Chondrocyte (in vitro differentiated cells): ENCODE measurements around the gene MBP. TPM values are rescaled to one million over a fixed set of nuclear protein-coding genes. Genes with fewer than 3 reads are reported as not detected.

Experiments
- DNase-seq: peaks from one replicate; pipeline ENCODE4 v3.0.0; 2021; ENCODE audit warnings: mixed read lengths, low spot score
- H3K27ac Mint-ChIP-seq: one replicate; pipeline ENCODE4 v1.8.0; 2021; ENCODE audit warnings: mild to moderate bottlenecking, moderate library complexity, mixed read lengths; ENCODE audit not compliant: unreplicated experiment
- H3K27me3 Mint-ChIP-seq: 2 replicates; pipeline ENCODE4 v1.8.0; 2021; ENCODE audit warnings: low read depth, mixed read lengths
- H3K36me3 Mint-ChIP-seq: 2 replicates; pipeline ENCODE4 v1.8.0; 2021; ENCODE audit warnings: low read depth, mixed read lengths
- H3K4me1 Mint-ChIP-seq: 2 replicates; pipeline ENCODE4 v1.8.0; 2021; ENCODE audit warnings: low read depth, mild to moderate bottlenecking, mixed read lengths
- H3K4me3 Mint-ChIP-seq: one replicate; pipeline ENCODE4 v1.8.0; 2021; ENCODE audit warnings: mild to moderate bottlenecking, moderate library complexity, mixed read lengths; ENCODE audit not compliant: unreplicated experiment
- H3K9me3 Mint-ChIP-seq: 2 replicates; pipeline ENCODE4 v1.8.0; 2021; ENCODE audit warnings: low read depth, mixed read lengths
- CTCF ChIP-seq: fragments of 200-600 bp; sonication (generic); IDR thresholded peaks from 2 replicates; pipeline ENCODE4 v1.5.0; 2021; ENCODE audit warnings: antibody characterized with exemption, mild to moderate bottlenecking, moderate library complexity
- total RNA-seq: library from RNA; stranded (reverse); gene quantifications from 3 replicates; pipeline ENCODE4 v1.2.1, GENCODE V29; 2021

Gene MBP
- total RNA-seq, 1 donor from 2014 or later, result 15.9 TPM

GRCh38 chr18:77119851-77120491 is 12.6 kb downstream of the MBP start:
- Mint-ChIP-seq H3K27ac (no peak overlapping the region), H3K4me1 (peaks cover 20% of the 10 kb centered on the region), H3K4me3 (no peak overlapping the region), H3K36me3 (no peaks in the 10 kb centered on the region), H3K9me3 (no peaks in the 10 kb centered on the region), H3K27me3 (no peaks in the 10 kb centered on the region)
- TF ChIP-seq CTCF, result no peak
- peak; percentile 61 for DNase-seq

GRCh38 chr18:77119101-77119850 is 13.3 kb downstream of the MBP start:
- DNase-seq, result peak; percentile 79
- Mint-ChIP-seq H3K27me3 (no peaks in the 10 kb centered on the region), H3K27ac (no peak overlapping the region), H3K9me3 (no peaks in the 10 kb centered on the region), H3K36me3 (no peaks in the 10 kb centered on the region), H3K4me3 (no peak overlapping the region), H3K4me1 (peaks cover 20% of the 10 kb centered on the region)
- no peak for TF ChIP-seq CTCF

GRCh38 chr18:77118256-77119090 is 14.1 kb downstream of the MBP start:
- no peak for TF ChIP-seq CTCF
- Mint-ChIP-seq H3K4me1 (peaks cover 26% of the 10 kb centered on the region), H3K9me3 (no peaks in the 10 kb centered on the region), H3K27ac (peak overlapping the region; percentile 4), H3K4me3 (no peak overlapping the region), H3K36me3 (no peaks in the 10 kb centered on the region), H3K27me3 (no peaks in the 10 kb centered on the region)
- peak; percentile 54 for DNase-seq

- H3K4me1 Mint-ChIP-seq, result peaks cover 38% of the 10 kb centered on the region
- TF ChIP-seq CTCF, result no peak
- no peaks in the 10 kb centered on the region for H3K36me3 Mint-ChIP-seq
- H3K27me3 Mint-ChIP-seq, result no peaks in the 10 kb centered on the region
- H3K4me3 Mint-ChIP-seq, result no peak overlapping the region
- H3K27ac Mint-ChIP-seq, result no peak overlapping the region
- no peaks in the 10 kb centered on the region for H3K9me3 Mint-ChIP-seq
- DNase-seq, result no peak
These were observed 16.1 kb downstream of the MBP start for GRCh38 chr18:77116201-77117080.
